B cell (primary cell): Measurements from ENCODE around the gene HLA-DQB2.

Experiments used
- CTCF ChIP-seq: fragments of 200-600 bp; IDR thresholded peaks from one replicate; pipeline ENCODE4 v1.8.0; 2022; ENCODE audit warnings: antibody characterized with exemption, mild to moderate bottlenecking
- EZH2 ChIP-seq: IDR thresholded peaks from 2 replicates; pipeline ENCODE4 v1.6.1; 2012; ENCODE audit warnings: borderline replicate concordance, low read depth, mild to moderate bottlenecking, moderate library complexity, low read length; ENCODE audit not compliant: insufficient read depth, poor library complexity, severe bottlenecking

- no peak for TF ChIP-seq EZH2
- TF ChIP-seq CTCF = no peak
These were observed 53.7 kb downstream of the HLA-DQB2 start for GRCh38 chr6:32709625-32710024.
